Measurements from ENCODE around the gene ZNF878. TPM values are rescaled to one million over a fixed set of nuclear protein-coding genes. Genes with fewer than 3 reads are reported as not detected.
"Not testable (repeated sequence)": the region's sequence is repeated elsewhere in the genome, so short reads cannot be mapped to it uniquely, and the experiment has no call there.

Gene ZNF878
- total and polyA plus RNA-seq, 2 of the 8 experiments (the other 6 are each of a cell fraction or from before 2014, with no cell fraction given), result 0.91 to 9.1 TPM

DNA sequence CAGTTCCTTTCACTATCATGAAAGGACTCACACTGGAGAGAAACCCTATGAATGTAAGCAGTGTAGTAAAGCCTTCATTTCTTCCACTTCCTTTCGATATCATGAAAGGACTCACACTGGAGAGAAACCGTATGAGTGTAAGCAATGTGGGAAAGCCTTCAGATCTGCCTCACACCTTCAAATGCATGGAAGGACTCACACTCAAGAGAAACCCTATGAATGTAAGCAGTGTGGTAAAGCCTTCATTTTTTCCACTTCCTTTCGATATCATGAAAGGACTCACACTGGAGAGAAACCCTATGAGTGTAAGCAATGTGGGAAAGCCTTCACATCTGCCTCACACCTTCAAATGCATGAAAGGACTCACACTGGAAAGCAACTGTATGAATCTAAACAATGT lies 23.6 kb upstream of the ZNF878 start:
- peak; percentile 63; the same call in 1 of the 2 replicates for TF ChIP-seq KDM1A (IDR thresholded peaks at IDR 0.05; ENCODE audit: borderline replicate concordance, low read length)
- TF ChIP-seq ZNF274 (IDR thresholded peaks at IDR 0.05; ENCODE audit: borderline replicate concordance, extremely low read depth, low read length), result peak; percentile 62
- H3K4me3 ChIP-seq (ENCODE audit: extremely low read depth in 1 of 4, insufficient read depth in 2 of 4, low read depth in 3 of 4, low read length in 4 of 4), result peak overlapping the region in 1 of 4 experiments; percentile 23; a peak in 1 of 8 replicates

More for the DNA sequence above, 23.6 kb upstream of the ZNF878 start:
- H3K79me1 ChIP-seq (ENCODE audit: low read depth, low read length); H4K8ac ChIP-seq (ENCODE audit: extremely low read depth, insufficient read depth, low read length); H2BK12ac ChIP-seq (ENCODE audit: low read depth, low read length); H3K9ac ChIP-seq (replicated peaks in 1 of 4; ENCODE audit: extremely low read depth in 1 of 4, low read depth in 3 of 4, low read length in 3 of 4); H3K4ac ChIP-seq (replicated peaks; ENCODE audit: insufficient read length, low read depth, low read length); H3K23ac ChIP-seq (ENCODE audit: insufficient read length); H3K27ac ChIP-seq (ENCODE audit: low read depth, low read length); H2BK120ac ChIP-seq (replicated peaks; ENCODE audit: low read depth, low read length); H4K20me1 ChIP-seq (replicated peaks in 1 of 2; ENCODE audit: control insufficient read depth in 1 of 2, insufficient read depth in 2 of 2, low read length in 2 of 2); H4K5ac ChIP-seq (ENCODE audit: insufficient read length, low read depth, low read length); H3K18ac ChIP-seq (ENCODE audit: extremely low read depth, low read length); H2BK15ac ChIP-seq (ENCODE audit: low read length); POLR2A ChIA-PET (ENCODE audit: partially characterized antibody); H3K27me3 ChIP-seq (replicated peaks in 1 of 4; ENCODE audit: control insufficient read depth in 3 of 4, extremely low read depth in 1 of 4, insufficient read depth in 3 of 4, low read length in 3 of 4); H3K56ac ChIP-seq (replicated peaks; ENCODE audit: insufficient read length, low read depth, low read length); H2BK20ac ChIP-seq (ENCODE audit: low read length); CTCF ChIA-PET (ENCODE audit: partially characterized antibody); H3K14ac ChIP-seq (ENCODE audit: insufficient read length); H3K4me2 ChIP-seq (ENCODE audit: insufficient read depth in 1 of 2, low read depth in 2 of 2, low read length in 2 of 2); H2BK5ac ChIP-seq (ENCODE audit: low read depth, low read length); H4K91ac ChIP-seq (replicated peaks; ENCODE audit: insufficient read length, low read length); H2AFZ ChIP-seq (ENCODE audit: low read length); DNase-seq (ENCODE audit: low read depth in 1 of 2, low spot score in 2 of 2); H3K79me2 ChIP-seq (ENCODE audit: control insufficient read depth in 1 of 2, insufficient read depth in 2 of 2, low read length in 2 of 2); H2AK5ac ChIP-seq (ENCODE audit: low read depth, low read length); H3K4me1 ChIP-seq (replicated peaks in 1 of 4; ENCODE audit: control insufficient read depth in 3 of 4, insufficient read depth in 4 of 4, low read length in 3 of 4); H3K23me2 ChIP-seq (ENCODE audit: low read depth, low read length): not testable (repeated sequence)
- FAIRE-seq, result peak; percentile 7
- Histone ChIP-seq H3K9me3 (ENCODE audit: insufficient read depth in 2 of 2, low read depth in 1 of 2, low read length in 1 of 2) (peaks cover 75 to 85% of the 10 kb centered on the region in 2 experiments), H3K36me3 (ENCODE audit: control insufficient read depth in 2 of 4, insufficient read depth in 4 of 4, low read length in 3 of 4) (peaks cover 16 to 74% (median 50%) of the 10 kb centered on the region in 4 experiments)
- WGBS, 2 experiments (ENCODE audit: extremely low coverage in 1 of 2, insufficient coverage in 1 of 2, insufficient read length in 1 of 2, insufficient replicate concordance in 2 of 2, low coverage in 1 of 2, low lambda C conversion rate in 2 of 2, missing lambda C conversion rate in 1 of 2), result 100% methylated on average over 3 of the region's 3 CpGs; no CpG with 5 or more reads in 1 of the 2 experiments

Measured in H1 (cell line).